ENCODE measurements around the gene NAA20.

DNA sequence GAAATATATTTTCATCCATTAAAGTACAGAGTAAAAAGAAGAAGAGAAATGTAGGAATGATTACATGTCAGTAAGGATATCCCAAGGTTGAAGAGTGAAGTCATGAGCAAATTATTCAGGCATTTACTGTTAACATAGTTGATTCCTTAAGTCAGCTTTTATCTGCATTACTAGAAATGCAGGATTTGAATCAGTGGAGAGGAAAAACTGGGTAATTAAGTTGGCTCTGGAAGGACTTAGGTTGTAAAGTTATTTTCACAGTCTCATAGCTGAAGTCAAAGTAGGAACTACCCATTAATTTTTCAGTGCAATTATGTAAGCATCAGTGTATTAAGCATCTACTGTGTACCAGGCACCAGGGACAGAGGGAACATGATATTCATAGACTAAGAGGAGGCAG lies 7.8 kb downstream of the NAA20 start:
- TF ChIP-seq POLR2A (IDR thresholded peaks at IDR 0.05) (no peak), POLR2AphosphoS5 (IDR thresholded peaks at IDR 0.05) (no peak)
- TF ChIP-seq, protein P1, sequence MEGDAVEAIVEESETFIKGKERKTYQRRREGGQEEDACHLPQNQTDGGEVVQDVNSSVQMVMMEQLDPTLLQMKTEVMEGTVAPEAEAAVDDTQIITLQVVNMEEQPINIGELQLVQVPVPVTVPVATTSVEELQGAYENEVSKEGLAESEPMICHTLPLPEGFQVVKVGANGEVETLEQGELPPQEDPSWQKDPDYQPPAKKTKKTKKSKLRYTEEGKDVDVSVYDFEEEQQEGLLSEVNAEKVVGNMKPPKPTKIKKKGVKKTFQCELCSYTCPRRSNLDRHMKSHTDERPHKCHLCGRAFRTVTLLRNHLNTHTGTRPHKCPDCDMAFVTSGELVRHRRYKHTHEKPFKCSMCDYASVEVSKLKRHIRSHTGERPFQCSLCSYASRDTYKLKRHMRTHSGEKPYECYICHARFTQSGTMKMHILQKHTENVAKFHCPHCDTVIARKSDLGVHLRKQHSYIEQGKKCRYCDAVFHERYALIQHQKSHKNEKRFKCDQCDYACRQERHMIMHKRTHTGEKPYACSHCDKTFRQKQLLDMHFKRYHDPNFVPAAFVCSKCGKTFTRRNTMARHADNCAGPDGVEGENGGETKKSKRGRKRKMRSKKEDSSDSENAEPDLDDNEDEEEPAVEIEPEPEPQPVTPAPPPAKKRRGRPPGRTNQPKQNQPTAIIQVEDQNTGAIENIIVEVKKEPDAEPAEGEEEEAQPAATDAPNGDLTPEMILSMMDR (IDR thresholded peaks at IDR 0.05), result no peak

Measured in breast epithelium (tissue), 3 donors.